GM18867 (cell line): ENCODE results near the gene FBXO36.
"Not testable (repeated sequence)": the region's sequence is repeated elsewhere in the genome, so short reads cannot be mapped to it uniquely, and the experiment has no call there.

Experiments used
- ATAC-seq: cut with Tn5 transposase; IDR thresholded peaks from one replicate; pipeline ENCODE4 v1.9.1; 2021; ENCODE audit warnings: mild to moderate bottlenecking, moderate library complexity; ENCODE audit not compliant: unreplicated experiment

Gene FBXO36

DNA sequence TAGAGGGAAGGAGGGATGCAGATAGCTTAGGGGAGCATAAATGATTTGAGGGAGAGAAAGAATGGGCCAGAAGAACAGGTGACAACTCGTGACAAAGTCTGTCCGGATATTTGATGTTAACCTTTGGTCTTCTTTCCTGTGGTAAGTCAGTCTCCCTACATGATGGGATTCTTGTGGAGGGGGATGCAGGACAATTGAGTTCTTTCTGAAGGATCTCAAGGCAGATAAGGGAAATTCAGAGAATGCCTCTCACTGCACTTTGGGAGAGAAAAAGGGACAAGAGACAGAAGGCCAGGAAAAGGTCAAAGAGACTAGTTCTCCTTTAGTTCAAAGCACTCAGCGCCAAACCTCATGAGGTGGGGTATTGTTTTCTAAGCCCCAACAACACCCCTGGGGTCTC is 34.2 kb downstream of the FBXO36 start:
- ATAC-seq: no peak

DNA sequence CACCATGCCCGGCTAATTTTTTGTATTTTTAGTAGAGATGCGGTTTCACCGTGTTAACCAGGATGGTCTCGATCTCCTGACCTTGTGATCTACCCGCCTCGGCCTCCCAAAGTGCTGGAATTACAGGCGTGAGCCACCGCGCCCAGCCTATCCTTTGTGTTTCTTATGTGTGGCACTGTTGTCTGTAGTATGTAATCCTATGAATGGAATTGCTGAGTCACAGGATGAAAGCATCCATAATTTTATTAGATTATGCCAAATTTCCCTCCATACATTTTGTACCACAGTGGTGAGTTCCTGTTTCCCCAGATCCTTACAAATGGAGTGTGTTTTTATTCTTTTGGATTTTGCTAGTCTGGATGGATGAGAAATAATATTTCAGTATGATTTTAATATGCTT is 41.3 kb downstream of the FBXO36 start:
- not testable (repeated sequence) for ATAC-seq

GRCh38 chr2:229969921-229970320 is 47.6 kb downstream of the FBXO36 start:
- no peak for ATAC-seq

DNA sequence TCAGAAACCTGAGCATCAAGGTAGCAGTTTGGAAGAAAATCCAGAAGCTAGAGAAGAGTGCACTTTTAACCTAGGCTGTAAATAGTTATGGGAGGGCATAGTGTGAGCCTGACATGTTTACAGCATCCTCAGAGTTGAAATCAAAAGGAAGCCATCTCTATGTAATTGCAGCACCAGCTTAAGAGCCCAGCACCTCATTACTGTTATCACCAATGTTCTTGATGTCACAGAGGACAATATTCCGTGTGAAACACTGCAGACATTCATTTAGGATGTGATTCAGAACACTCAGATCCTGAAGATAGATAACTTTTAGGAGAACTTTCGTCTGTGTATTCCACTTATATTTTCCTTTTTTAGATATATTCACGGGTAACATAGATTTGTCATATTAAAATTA is 48.1 kb downstream of the FBXO36 start:
- no peak for ATAC-seq

DNA sequence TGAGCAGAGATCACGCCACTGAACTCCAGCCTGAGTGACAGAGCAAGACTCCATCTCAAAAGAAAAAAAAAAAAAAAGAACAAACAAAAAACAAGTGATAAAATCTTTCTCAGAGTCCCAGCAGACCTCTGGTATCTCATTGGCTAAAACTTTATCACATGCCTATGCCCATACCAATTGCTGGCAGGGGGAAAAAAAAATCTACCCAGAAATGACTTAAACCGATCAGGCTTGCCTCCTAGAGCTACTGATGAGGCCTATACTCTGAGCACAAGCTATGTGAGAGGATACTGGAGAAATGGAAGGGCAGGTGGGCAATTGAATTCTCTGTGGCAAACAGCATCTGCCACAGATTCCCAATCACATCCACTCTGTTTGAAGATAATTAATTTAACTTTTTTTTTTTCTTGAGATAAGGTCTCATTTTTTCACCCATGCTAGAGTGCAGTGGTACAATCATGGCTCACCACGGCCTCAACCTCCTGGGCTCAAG is 49.0 kb downstream of the FBXO36 start:
- ATAC-seq: no peak

- no peak for ATAC-seq
Measured at GRCh38 chr2:229974266-229974665, 52.0 kb downstream of the FBXO36 start.

- ATAC-seq: no peak
Measured at GRCh38 chr2:229980431-229981184, 58.3 kb downstream of the FBXO36 start.

GRCh38 chr2:229993236-229993635 is 70.9 kb downstream of the FBXO36 start:
- ATAC-seq: no peak

- ATAC-seq: no peak
Measured at GRCh38 chr2:229996320-229996719, 74.0 kb downstream of the FBXO36 start.

GRCh38 chr2:229997565-229997964 is 75.3 kb downstream of the FBXO36 start:
- no peak for ATAC-seq

- peak; percentile 91 for ATAC-seq
Measured at GRCh38 chr2:230000118-230000841, 78.0 kb downstream of the FBXO36 start.

- peak; percentile 54 for ATAC-seq
Measured at GRCh38 chr2:230007931-230008707, 85.8 kb downstream of the FBXO36 start.

DNA sequence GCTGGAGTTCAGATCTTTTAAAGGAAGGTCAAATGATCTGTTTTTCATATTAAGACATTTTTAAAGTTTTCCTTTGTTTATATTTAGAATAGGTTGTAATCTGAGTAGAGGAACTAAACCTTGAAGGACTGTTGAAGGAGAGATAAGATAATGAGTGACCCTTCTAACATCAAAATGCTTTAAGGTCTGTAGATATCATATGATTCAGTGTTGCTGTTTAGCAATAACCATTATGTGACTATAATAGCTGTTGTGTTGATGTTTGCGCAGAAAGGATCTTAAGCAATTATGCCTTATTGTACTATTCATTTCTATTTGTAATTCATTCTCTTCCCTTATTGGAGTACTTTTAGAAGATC is 86.4 kb downstream of the FBXO36 start:
- no peak for ATAC-seq

DNA sequence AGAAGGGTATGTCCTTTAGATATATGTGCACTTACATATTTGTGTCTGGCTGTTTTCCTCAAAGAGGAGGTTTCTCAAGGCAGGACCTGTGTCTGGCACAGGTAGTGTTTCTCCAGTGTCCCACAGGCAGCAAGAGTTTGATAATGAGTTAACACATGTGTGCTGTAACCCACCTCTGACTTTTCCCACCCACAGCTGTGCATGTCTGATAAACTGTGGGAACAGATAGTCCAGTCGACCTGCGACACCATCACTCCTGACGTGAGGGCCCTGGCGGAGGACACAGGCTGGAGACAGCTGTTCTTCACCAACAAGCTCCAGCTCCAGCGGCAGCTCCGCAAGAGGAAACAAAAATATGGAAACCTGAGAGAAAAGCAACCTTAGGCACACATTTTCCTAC is 88.2 kb downstream of the FBXO36 start:
- no peak for ATAC-seq

DNA sequence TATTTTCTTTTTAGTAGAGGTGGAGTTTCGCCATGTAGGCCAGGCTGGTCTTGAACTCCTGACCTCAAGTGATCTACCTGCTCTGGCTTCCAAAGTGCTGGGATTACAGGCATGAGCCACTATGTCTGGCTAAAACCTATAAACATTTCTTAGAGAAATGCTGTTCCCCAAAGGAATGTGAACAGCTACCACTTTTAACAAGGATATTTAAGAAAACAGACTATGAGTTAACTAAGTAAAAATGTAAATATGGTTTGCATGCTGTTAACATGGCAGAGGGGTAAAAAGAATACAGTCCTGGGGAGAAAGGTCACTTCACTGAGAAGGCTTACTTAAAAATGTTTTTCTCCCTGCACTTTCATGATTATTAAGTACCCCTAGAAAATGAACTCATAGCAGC is 89.3 kb downstream of the FBXO36 start:
- no peak for ATAC-seq

DNA sequence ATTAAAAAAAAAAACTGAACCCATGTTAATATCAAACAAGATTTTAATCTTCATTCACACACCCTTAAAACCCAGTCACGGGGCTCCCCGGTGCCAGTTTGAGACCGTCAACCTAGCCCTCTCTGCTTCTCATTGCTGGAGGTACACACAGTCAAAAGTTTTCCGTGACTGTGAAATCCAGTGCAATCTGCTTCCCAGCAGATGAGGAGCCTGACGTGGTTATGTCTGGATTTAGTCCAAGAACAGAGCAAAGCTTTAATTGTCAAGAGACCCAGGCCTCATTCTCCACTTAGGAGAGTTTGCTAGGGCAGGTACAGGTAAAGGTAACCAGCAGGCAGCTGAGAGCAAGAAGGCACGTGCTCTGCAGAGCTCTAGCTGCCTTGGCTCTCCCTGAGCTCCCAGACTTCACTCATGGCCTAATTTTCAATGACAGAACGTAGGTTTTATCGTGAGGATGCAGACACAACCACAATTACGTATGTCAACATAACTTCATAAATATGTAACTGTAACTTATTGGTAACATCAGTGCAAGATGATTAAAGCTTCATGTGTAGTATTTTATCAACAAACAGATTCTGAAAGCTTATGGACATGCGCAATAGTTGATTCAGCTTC is 90.1 kb downstream of the FBXO36 start:
- no peak for ATAC-seq

DNA sequence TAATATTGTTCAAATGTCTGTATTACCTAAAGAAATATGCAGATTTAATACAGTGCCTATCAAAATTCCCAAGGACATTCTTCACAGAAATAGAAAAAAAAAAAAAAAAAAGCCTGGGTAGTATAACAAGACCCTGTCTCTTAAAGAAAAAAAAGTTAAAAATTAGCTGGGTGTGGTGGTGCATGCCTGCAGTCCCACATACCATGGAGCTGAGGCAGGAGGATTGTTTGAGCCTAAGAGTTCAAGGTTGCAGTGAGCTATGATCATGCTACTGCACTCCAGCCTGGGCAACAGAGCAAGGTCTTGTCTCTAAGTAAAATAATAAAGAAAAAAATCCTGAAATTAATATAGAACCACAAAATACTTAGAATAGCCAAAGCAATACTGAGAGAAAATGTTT is 94.5 kb downstream of the FBXO36 start:
- ATAC-seq: no peak

- no peak for ATAC-seq
Measured at GRCh38 chr2:230018153-230018552, 95.8 kb downstream of the FBXO36 start.

- no peak for ATAC-seq
Measured at GRCh38 chr2:230019742-230020141, 97.4 kb downstream of the FBXO36 start.

- no peak for ATAC-seq
Measured at GRCh38 chr2:230023313-230023712, 101.0 kb downstream of the FBXO36 start.

- no peak for ATAC-seq
Measured at GRCh38 chr2:230042195-230042594, 119.9 kb downstream of the FBXO36 start.
